ENCODE results near the gene TRAF6. TPM values are rescaled to one million over a fixed set of nuclear protein-coding genes. Genes with fewer than 3 reads are reported as not detected.

TRAF6 gene
- total and polyA plus RNA-seq, 10 of the 15 experiments (the other 5 are each of a cell fraction or from before 2014, with no cell fraction given): 1.4 to 10.9 (median 7.0) TPM

GRCh38 chr11:36456156-36456555 lies 53.9 kb downstream of the TRAF6 start:
- Histone ChIP-seq H3K36me3 (ENCODE audit: control insufficient read depth in 2 of 2, insufficient read depth in 2 of 2, low read length in 1 of 2) (no peaks in the 10 kb centered on the region), H3K4me3 (no peak overlapping the region), H3K9ac (ENCODE audit: control insufficient read depth, insufficient read depth, low read length) (no peak overlapping the region), H2AFZ (ENCODE audit: control insufficient read depth, low read depth, low read length) (no peak overlapping the region), H3K9me3 (replicated peaks; ENCODE audit: control insufficient read depth, insufficient read depth, low read length) (no peaks in the 10 kb centered on the region), H3K4me2 (ENCODE audit: control insufficient read depth, insufficient read depth) (no peak overlapping the region), H3K27me3 (replicated peaks in 1 of 2; ENCODE audit: control insufficient read depth in 2 of 2, insufficient read depth in 2 of 2, low read length in 1 of 2) (no peaks in the 10 kb centered on the region; a peak in 1 of 4 replicates), H3K4me1 (ENCODE audit: control insufficient read depth, insufficient read depth, low read length) (peaks cover 5% of the 10 kb centered on the region), H4K20me1 (ENCODE audit: control insufficient read depth, insufficient read depth) (no peaks in the 10 kb centered on the region), H3K27ac (ENCODE audit: control insufficient read depth, insufficient read depth) (no peak overlapping the region), H3K79me2 (ENCODE audit: control insufficient read depth, insufficient read depth, low read length) (no peaks in the 10 kb centered on the region)
- ChIA-PET RAD21 (ENCODE audit: unreplicated experiment) (no interaction called here), POLR2A (no interaction called here), SMC1A (ENCODE audit: uncharacterized antibody, unreplicated experiment) (interaction anchor here (1.1 kb wide), 1 partner anchor 23 kb away, joined by 4 read pairs; no protein-coding TSS in a partner anchor), CTCF (no interaction called here)
- WGBS (ENCODE audit: insufficient coverage, insufficient replicate concordance, low lambda C conversion rate, missing lambda C conversion rate): 39% methylated on average over 6 of the region's 6 CpGs
- no TSS peak for BruUV-seq (replicated peaks)
- no peak for ATAC-seq
- intact Hi-C loops (cut with micrococcal nuclease; ENCODE audit: unreplicated experiment): no loop called here
- no peak for FAIRE-seq
- DNase-seq (ENCODE audit: low read depth, low spot score): no peak
- in situ Hi-C loops (cut with MboI): no loop called here
- TF ChIP-seq ZBTB11 (CRISPR knock-in tag; IDR thresholded peaks at IDR 0.05) (no peak), ZBED1 (IDR thresholded peaks at IDR 0.05; ENCODE audit: borderline replicate concordance) (no peak), LARP7 (IDR thresholded peaks at IDR 0.05) (no peak), PKNOX1 (IDR thresholded peaks at IDR 0.05) (no peak), CEBPZ (IDR thresholded peaks at IDR 0.05; ENCODE audit: low read depth, low read length) (no peak), SRF (IDR thresholded peaks at IDR 0.05; ENCODE audit: low read depth in 2 of 2, low read length in 2 of 2) (no peak), TCF7 (IDR thresholded peaks at IDR 0.05; ENCODE audit: borderline replicate concordance) (no peak), CTCF (IDR thresholded peaks at IDR 0.05 in 2 of 3, conservative IDR thresholded peaks at IDR 0.05 in 1 of 3; ENCODE audit: control insufficient read depth in 2 of 3, extremely low read depth in 1 of 3, insufficient read depth in 1 of 3, low read depth in 3 of 3, low read length in 3 of 3) (no peak), SIX5 (IDR thresholded peaks at IDR 0.05; ENCODE audit: low read depth, low read length, severe bottlenecking) (no peak), MYC (IDR thresholded peaks at IDR 0.05; ENCODE audit: insufficient read depth, insufficient read length, insufficient replicate concordance, low read length, severe bottlenecking) (no peak), CEBPB (IDR thresholded peaks at IDR 0.05; ENCODE audit: borderline replicate concordance in 1 of 2, low read depth in 2 of 2, low read length in 2 of 2) (no peak), ZNF217 (IDR thresholded peaks at IDR 0.05) (no peak), YY1 (IDR thresholded peaks at IDR 0.05; ENCODE audit: low read depth, low read length) (no peak), EP300 (IDR thresholded peaks at IDR 0.05; ENCODE audit: borderline replicate concordance in 1 of 2, control insufficient read depth in 1 of 2, low read depth in 2 of 2, low read length in 2 of 2) (no peak)
